H1 (cell line): ENCODE measurements around the gene ARHGAP18. TPM values are rescaled to one million over a fixed set of nuclear protein-coding genes. Genes with fewer than 3 reads are reported as not detected.

ENCODE experiments used
- CTCF ChIA-PET: fragments of 300-600 bp; sonication (Branson Sonifier 250); formaldehyde crosslinking; loops from one replicate; lab custom pipeline; 2021; ENCODE audit not compliant: partially characterized antibody; lab: Charles Lee
- POLR2A ChIA-PET: fragments of 300-600 bp; sonication (Branson Sonifier 250); formaldehyde crosslinking; loops from one replicate; lab custom pipeline; 2021; ENCODE audit warnings: inconsistent platforms; ENCODE audit not compliant: partially characterized antibody; lab: Charles Lee
- DNase-seq, 2 experiments: peaks; one replicate each; pipeline versions ENCODE4 v3.0.0 to v3.0.0-alpha.2; 2010 to 2022; ENCODE audit warnings: low spot score in 2 of 2, low read depth in 1 of 2, mixed read lengths in 1 of 2
- FAIRE-seq: peaks from 2 replicates; lab custom pipeline; 2011; peaks lifted over from hg19 to GRCh38; lab: Jason Lieb, UNC
- H2AFZ ChIP-seq: 2 replicates; pipeline ENCODE4 v1.8.1; 2012; ENCODE audit warnings: low read length, inconsistent platforms
- H2AK5ac ChIP-seq: 2 replicates; pipeline ENCODE4 v1.6.1; 2013; ENCODE audit warnings: low read depth, low read length
- H2BK120ac ChIP-seq: replicated peaks from 2 replicates; pipeline ENCODE3; 2013; ENCODE audit warnings: low read depth, low read length, inconsistent platforms
- H2BK12ac ChIP-seq: 2 replicates; pipeline ENCODE4 v1.6.1; 2013; ENCODE audit warnings: low read depth, low read length
- H2BK15ac ChIP-seq: 2 replicates; pipeline ENCODE4 v1.6.1; 2013; ENCODE audit warnings: low read length
- H2BK20ac ChIP-seq: 2 replicates; pipeline ENCODE4 v1.6.1; 2013; ENCODE audit warnings: low read length
- H2BK5ac ChIP-seq: 2 replicates; pipeline ENCODE4 v1.6.1; 2013; ENCODE audit warnings: low read depth, low read length
- H3K14ac ChIP-seq: 2 replicates; pipeline ENCODE4 v1.6.1; 2013; ENCODE audit warnings: inconsistent platforms; ENCODE audit not compliant: insufficient read length
- H3K18ac ChIP-seq: 2 replicates; pipeline ENCODE4 v1.6.1; 2013; ENCODE audit warnings: low read length; ENCODE audit errors: extremely low read depth
- H3K23ac ChIP-seq: 2 replicates; pipeline ENCODE4 v1.6.1; 2013; ENCODE audit warnings: inconsistent platforms; ENCODE audit not compliant: insufficient read length
- H3K23me2 ChIP-seq: 2 replicates; pipeline ENCODE4 v1.6.1; 2013; ENCODE audit warnings: low read depth, low read length
- H3K27ac ChIP-seq: 2 replicates; pipeline ENCODE4 v1.6.1; 2011; ENCODE audit warnings: low read depth, low read length, inconsistent platforms
- H3K27me3 ChIP-seq, 4 experiments: replicated peaks in 1 of 4; 1 replicate in 1 of 4; 2 replicates in 3 of 4; pipeline versions ENCODE4 v1.6.1 to v1.8.1; 2011 to 2013; ENCODE audit warnings: low read length in 3 of 4, mild to moderate bottlenecking in 3 of 4, inconsistent platforms in 2 of 4, mixed read lengths in 2 of 4, moderate library complexity in 1 of 4; ENCODE audit not compliant: control insufficient read depth in 3 of 4, insufficient read depth in 3 of 4; ENCODE audit errors: extremely low read depth in 1 of 4
- H3K36me3 ChIP-seq, 4 experiments: 2 replicates each; pipeline versions ENCODE4 v1.6.1 to v1.8.1; 2011 to 2013; ENCODE audit warnings: mild to moderate bottlenecking in 4 of 4, low read length in 3 of 4, moderate library complexity in 2 of 4, control low read depth in 1 of 4, inconsistent platforms in 1 of 4; ENCODE audit not compliant: insufficient read depth in 4 of 4, control insufficient read depth in 2 of 4
- H3K4ac ChIP-seq: replicated peaks from 2 replicates; pipeline ENCODE3; 2013; ENCODE audit warnings: low read length, low read depth, mixed read lengths, inconsistent platforms; ENCODE audit not compliant: insufficient read length
- H3K4me1 ChIP-seq, 4 experiments: replicated peaks in 1 of 4; 1 replicate in 1 of 4; 2 replicates in 3 of 4; pipeline versions ENCODE4 v1.6.1 to v1.8.1; 2011 to 2013; ENCODE audit warnings: low read length in 3 of 4, inconsistent platforms in 2 of 4, mixed read lengths in 1 of 4; ENCODE audit not compliant: insufficient read depth in 4 of 4, control insufficient read depth in 3 of 4
- H3K4me2 ChIP-seq, 2 experiments: 2 replicates each; pipeline versions ENCODE4 v1.6.1 to v1.8.1; 2011 to 2013; ENCODE audit warnings: low read depth in 2 of 2, low read length in 2 of 2, control low read depth in 1 of 2, inconsistent platforms in 1 of 2, mild to moderate bottlenecking in 1 of 2; ENCODE audit not compliant: insufficient read depth in 1 of 2
- H3K4me3 ChIP-seq, 4 experiments: fragments of 200-600, 300-600 bp in 1 of 4; sonication (generic), shearing (Covaris generic), sonication (Bioruptor Twin) in 1 of 4; 2 replicates each; pipeline versions ENCODE4 v1.5.1 to v1.8.1; 2011 to 2016; ENCODE audit warnings: low read length in 4 of 4, low read depth in 3 of 4, control low read depth in 2 of 4, inconsistent platforms in 2 of 4, mild to moderate bottlenecking in 2 of 4, mixed read lengths in 1 of 4, moderate library complexity in 1 of 4; ENCODE audit not compliant: insufficient read depth in 2 of 4; ENCODE audit errors: extremely low read depth in 1 of 4
- H3K56ac ChIP-seq: replicated peaks from 2 replicates; pipeline ENCODE3; 2013; ENCODE audit warnings: low read depth, mild to moderate bottlenecking, mixed read lengths, low read length, inconsistent platforms; ENCODE audit not compliant: insufficient read length
- H3K79me1 ChIP-seq: 2 replicates; pipeline ENCODE4 v1.6.1; 2013; ENCODE audit warnings: low read depth, low read length, control low read depth
- H3K79me2 ChIP-seq, 2 experiments: 2 replicates each; pipeline versions ENCODE4 v1.6.1 to v1.8.1; 2012 to 2013; ENCODE audit warnings: low read length in 2 of 2, mild to moderate bottlenecking in 2 of 2, inconsistent platforms in 1 of 2; ENCODE audit not compliant: insufficient read depth in 2 of 2, control insufficient read depth in 1 of 2
- H3K9ac ChIP-seq, 4 experiments: replicated peaks in 1 of 4; 1 replicate in 1 of 4; 2 replicates in 3 of 4; pipeline versions ENCODE4 v1.6.1 to v1.8.1; 2011 to 2013; ENCODE audit warnings: low read depth in 3 of 4, low read length in 3 of 4, control low read depth in 2 of 4, mild to moderate bottlenecking in 2 of 4, moderate library complexity in 2 of 4, inconsistent platforms in 1 of 4; ENCODE audit errors: extremely low read depth in 1 of 4
- H3K9me3 ChIP-seq, 2 experiments: 2 replicates each; pipeline versions ENCODE4 v1.6.1 to v1.8.1; 2012 to 2013; ENCODE audit warnings: mild to moderate bottlenecking in 2 of 2, moderate library complexity in 2 of 2, control low read depth in 1 of 2, inconsistent platforms in 1 of 2, low read depth in 1 of 2, low read length in 1 of 2, mixed read lengths in 1 of 2; ENCODE audit not compliant: insufficient read depth in 2 of 2
- H4K20me1 ChIP-seq, 2 experiments: replicated peaks in 1 of 2; 2 replicates each; pipeline versions ENCODE3 to v1.8.1; 2011 to 2013; ENCODE audit warnings: inconsistent platforms in 2 of 2, low read length in 2 of 2, mild to moderate bottlenecking in 1 of 2; ENCODE audit not compliant: insufficient read depth in 2 of 2, control insufficient read depth in 1 of 2
- H4K5ac ChIP-seq: 2 replicates; pipeline ENCODE4 v1.6.1; 2013; ENCODE audit warnings: low read length, low read depth, mixed read lengths, inconsistent platforms; ENCODE audit not compliant: insufficient read length
- H4K8ac ChIP-seq: 2 replicates; pipeline ENCODE4 v1.8.0; 2013; ENCODE audit warnings: mild to moderate bottlenecking, moderate library complexity, low read length, inconsistent platforms; ENCODE audit not compliant: insufficient read depth; ENCODE audit errors: extremely low read depth
- H4K91ac ChIP-seq: replicated peaks from 2 replicates; pipeline ENCODE3; 2013; ENCODE audit warnings: low read length, mixed read lengths, inconsistent platforms; ENCODE audit not compliant: insufficient read length
- CBX5 ChIP-seq: fragments of 300-800, 300-1000 bp; sonication (generic); IDR thresholded peaks from 2 replicates; pipeline ENCODE4 v1.7.1; 2016; ENCODE audit warnings: antibody characterized with exemption, low read length, low read depth
- FOSL1 ChIP-seq: IDR thresholded peaks from 2 replicates; pipeline ENCODE4 v1.6.1; 2011; ENCODE audit warnings: mild to moderate bottlenecking, low read depth, low read length, moderate library complexity; ENCODE audit not compliant: insufficient read depth
- GTF2F1 ChIP-seq: IDR thresholded peaks from 2 replicates; pipeline ENCODE4 v1.6.1; 2012; ENCODE audit warnings: low read depth, low read length, improper control_type of control experiment, borderline replicate concordance
- polyA plus RNA-seq, 7 experiments: library from polyadenylated mRNA; depleted of rRNA in 3 of 7; stranded (reverse) in 5 of 7; unstranded in 2 of 7; fragments of >200 nt in 5 of 7; fragments of 200-250 nt in 2 of 7; gene quantifications; 1 replicate in 5 of 7; 2 replicates in 1 of 7; 4 replicates in 1 of 7; pipeline versions ENCODE4 v1.2.1 to v1.2.3, GENCODE V29; 2011 to 2013; ENCODE audit warnings: missing spikeins in 2 of 7, mixed read lengths in 2 of 7
- total RNA-seq: library from RNA; stranded (reverse); fragmentation: NEBNext Ultra II Directional; extraction: Animal tissue kit (Norgen Biotek cat#: 25700); gene quantifications from 2 replicates; pipeline ENCODE4 v1.2.1, GENCODE V29; 2021

Gene ARHGAP18
- total and polyA plus RNA-seq, 2 of the 8 experiments (the other 6 are each of a cell fraction or from before 2014, with no cell fraction given): 0.83 to 4.5 TPM

DNA sequence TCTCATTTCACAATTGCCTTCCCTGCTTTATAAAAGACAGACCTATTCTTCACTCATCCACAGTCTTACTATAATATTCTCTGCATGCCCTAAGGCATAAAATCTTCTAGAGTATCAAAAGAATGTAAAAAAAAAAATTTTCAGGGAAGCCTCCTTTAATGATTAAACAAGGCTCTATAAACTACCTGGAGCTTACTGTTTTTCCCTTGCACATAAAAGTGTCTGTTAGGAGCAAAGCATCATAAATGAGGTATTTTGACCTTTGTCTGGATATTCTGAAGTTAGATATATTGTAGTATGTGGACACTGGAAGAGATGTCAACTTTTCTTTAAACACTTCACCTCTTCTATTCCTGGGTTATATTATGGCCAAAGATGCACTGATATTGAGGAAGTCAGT, 97.5 kb downstream of the ARHGAP18 start:
- H3K27ac ChIP-seq: no peak overlapping the region
- no peak overlapping the region for H2BK5ac ChIP-seq
- DNase-seq (no peak), FAIRE-seq (no peak)
- H3K79me1 ChIP-seq: no peaks in the 10 kb centered on the region
- no peaks in the 10 kb centered on the region for H3K9me3 ChIP-seq
- no peak overlapping the region for H3K4me3 ChIP-seq
- no peaks in the 10 kb centered on the region for H3K23me2 ChIP-seq
- H2BK15ac ChIP-seq: no peak overlapping the region
- no peak overlapping the region for H3K56ac ChIP-seq
- no peak overlapping the region for H3K23ac ChIP-seq
- H4K8ac ChIP-seq: no peak overlapping the region
- POLR2A ChIA-PET: no interaction called here
- no peaks in the 10 kb centered on the region for H3K79me2 ChIP-seq
- H4K91ac ChIP-seq: no peak overlapping the region
- no peak overlapping the region for H3K4me2 ChIP-seq
- no peak overlapping the region for H2AK5ac ChIP-seq
- H3K18ac ChIP-seq: no peak overlapping the region
- no peak overlapping the region for H3K4ac ChIP-seq
- TF ChIP-seq CBX5 (no peak), GTF2F1 (no peak), FOSL1 (no peak)
- H2BK120ac ChIP-seq: no peak overlapping the region
- no peaks in the 10 kb centered on the region for H4K20me1 ChIP-seq
- no peaks in the 10 kb centered on the region for H3K36me3 ChIP-seq
- no peaks in the 10 kb centered on the region for H3K27me3 ChIP-seq
- no peaks in the 10 kb centered on the region; a peak in 2 of 7 replicates for H3K4me1 ChIP-seq
- H2BK20ac ChIP-seq: no peak overlapping the region
- H2BK12ac ChIP-seq: no peak overlapping the region
- H2AFZ ChIP-seq: no peak overlapping the region
- H4K5ac ChIP-seq: no peak overlapping the region
- H3K14ac ChIP-seq: no peak overlapping the region
- no peak overlapping the region for H3K9ac ChIP-seq
- CTCF ChIA-PET: interaction anchor here (1.7 kb wide), 1 partner anchor 13 kb away, joined by 3 read pairs; no protein-coding TSS in a partner anchor
